Activated CD4-positive, CD25-positive, alpha-beta regulatory T cell treated with anti-CD3 and anti-CD28 coated beads, Interleukin-2, amount 50 U/mL, for 24 hours (primary cell): ENCODE results near the gene DAG1.

Experiments
- ATAC-seq, 2 donors: fragments of 150-1000 bp; cut with Tn5 transposase; one replicate each; pipeline ENCODE4 v1.10.0; 2021; ENCODE audit warnings: mild to moderate bottlenecking in 1 of 2, moderate library complexity in 1 of 2

Gene DAG1

DNA sequence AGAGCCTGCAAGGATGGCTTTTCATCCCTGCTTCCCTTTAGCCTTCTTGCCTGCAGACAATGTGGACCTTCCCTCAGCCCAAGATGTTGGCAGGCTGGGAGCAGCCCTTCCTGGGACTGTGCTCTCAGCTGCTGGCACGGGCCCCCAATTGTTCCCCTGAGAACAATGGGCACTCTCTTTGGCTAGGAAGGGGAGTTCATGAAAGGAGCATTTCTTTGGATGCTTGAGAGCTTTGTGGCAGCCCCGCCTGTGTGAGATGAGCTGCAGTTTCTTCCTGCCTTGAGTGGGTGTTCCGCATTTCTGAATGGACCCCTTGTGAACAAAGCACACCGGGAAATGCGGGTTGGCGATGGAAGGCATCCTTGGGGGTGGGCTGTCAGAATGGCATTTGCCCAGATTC is 49.2 kb downstream of the DAG1 start:
- ATAC-seq, result no peak

- ATAC-seq, result no peak
Measured at GRCh38 chr3:49519916-49520385, 49.9 kb downstream of the DAG1 start.

DNA sequence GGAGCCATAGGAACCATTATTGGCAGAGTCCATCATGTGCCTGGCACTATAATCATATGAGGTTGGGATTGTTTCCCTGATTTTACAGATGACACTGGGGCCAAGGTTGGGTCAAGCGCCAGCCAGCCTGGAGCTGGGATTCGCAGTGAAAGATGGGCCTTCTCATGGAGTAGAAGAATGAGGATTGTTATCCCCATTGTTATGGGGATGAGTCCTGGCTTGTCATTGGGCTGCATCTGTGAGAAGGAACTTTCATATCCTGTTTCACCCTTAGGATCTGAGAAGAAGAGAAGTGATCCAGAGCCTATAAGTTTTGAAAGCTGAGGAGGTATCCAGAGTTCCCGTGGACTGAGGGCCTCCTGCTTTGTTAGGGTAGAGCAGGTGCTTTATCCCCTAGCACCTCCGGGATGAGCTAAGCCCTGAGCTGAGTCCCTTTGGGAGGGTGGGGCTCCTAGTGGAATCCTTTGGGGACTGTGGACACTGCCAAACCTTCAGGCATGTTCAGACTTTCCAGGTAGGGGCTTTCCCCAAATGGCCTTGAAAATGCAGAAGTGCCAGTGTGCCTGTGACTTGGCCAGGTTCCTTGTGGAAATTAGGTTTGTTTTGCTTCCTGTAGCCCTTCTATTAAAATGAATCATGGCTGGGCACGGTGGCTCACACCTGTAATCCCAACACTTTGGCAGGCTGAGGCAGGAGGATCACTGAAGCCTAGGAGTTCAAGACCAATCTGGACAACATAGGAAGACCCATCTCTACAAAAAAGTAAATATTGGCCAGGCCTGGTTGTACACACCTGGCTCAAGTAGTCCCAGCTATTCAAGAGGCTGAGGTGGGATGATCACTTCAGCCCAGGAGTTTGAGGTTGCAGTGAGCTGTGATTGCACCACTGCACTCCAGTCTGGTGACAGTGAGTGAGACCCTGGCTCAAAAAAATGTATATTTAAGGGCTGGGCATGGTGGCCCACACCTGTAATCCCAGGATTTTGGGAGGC is 54.0 kb downstream of the DAG1 start:
- no peak for ATAC-seq

DNA sequence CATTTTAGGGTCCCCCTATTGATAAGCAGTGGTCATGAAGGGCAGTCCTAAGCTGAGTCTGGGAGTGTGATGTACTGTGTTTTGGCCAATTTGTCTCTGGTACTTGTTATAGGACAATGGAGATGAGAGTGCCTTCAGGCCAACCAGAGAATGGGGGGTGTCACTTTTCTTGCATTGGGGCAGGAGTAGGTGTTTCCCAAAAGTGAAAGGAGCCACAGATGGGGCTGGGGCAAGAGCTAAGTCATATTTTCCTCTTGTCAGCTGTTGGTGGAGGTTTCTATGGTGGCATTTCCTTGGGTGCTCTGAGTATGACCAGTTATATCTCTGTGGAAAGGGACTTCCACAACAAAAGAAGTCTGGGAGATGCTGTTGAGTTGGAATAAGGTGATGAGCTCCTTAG is 59.5 kb downstream of the DAG1 start:
- peak; percentile 30 to 58 for ATAC-seq

DNA sequence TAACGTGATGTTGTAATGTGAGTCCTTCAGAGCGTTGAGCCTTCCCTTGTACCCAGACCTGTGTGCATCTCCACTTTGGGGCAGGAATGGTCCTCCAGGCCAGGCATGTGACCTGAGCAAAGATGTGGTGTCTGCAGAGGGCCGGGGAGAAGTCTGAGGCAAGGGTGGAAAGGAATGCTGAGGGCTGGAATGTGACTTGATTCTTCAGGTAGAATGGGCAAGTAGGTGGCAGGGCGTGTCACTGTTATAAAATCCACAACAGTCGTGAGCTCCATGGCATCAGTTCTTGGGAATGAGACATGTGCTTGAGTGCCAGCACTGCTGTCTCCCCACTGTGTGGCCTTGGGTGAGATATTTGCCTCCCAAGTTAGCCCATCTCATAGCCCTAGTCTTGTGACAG is 60.2 kb downstream of the DAG1 start:
- ATAC-seq, result no peak

GRCh38 chr3:49530701-49531100 is 60.6 kb downstream of the DAG1 start:
- no peak for ATAC-seq

DNA sequence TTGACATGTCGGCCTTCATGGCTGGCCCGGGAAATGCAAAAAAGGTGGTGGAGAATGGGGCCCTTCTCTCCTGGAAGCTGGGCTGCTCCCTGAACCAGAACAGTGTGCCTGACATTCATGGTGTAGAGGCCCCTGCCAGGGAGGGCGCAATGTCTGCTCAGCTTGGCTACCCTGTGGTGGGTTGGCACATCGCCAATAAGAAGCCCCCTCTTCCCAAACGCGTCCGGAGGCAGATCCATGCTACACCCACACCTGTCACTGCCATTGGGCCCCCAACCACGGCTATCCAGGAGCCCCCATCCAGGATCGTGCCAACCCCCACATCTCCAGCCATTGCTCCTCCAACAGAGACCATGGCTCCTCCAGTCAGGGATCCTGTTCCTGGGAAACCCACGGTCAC is 61.2 kb downstream of the DAG1 start:
- no peak for ATAC-seq

DNA sequence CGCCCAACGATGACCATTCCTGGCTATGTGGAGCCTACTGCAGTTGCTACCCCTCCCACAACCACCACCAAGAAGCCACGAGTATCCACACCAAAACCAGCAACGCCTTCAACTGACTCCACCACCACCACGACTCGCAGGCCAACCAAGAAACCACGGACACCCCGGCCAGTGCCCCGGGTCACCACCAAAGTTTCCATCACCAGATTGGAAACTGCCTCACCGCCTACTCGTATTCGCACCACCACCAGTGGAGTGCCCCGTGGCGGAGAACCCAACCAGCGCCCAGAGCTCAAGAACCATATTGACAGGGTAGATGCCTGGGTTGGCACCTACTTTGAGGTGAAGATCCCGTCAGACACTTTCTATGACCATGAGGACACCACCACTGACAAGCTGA is 61.6 kb downstream of the DAG1 start:
- ATAC-seq, result no peak

DNA sequence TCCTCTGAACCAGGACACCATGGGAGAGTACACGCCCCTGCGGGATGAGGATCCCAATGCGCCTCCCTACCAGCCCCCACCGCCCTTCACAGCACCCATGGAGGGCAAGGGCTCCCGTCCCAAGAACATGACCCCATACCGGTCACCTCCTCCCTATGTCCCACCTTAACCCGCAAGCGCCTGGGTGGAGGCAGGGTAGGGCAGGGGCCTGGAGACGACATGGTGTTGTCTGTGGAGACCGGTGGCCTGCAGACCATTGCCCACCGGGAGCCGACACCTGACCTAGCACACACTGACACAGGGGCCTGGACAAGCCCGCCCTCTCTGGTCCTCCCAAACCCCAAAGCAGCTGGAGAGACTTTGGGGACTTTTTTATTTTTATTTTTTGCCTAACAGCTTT is 63.0 kb downstream of the DAG1 start:
- no peak for ATAC-seq

GRCh38 chr3:49533786-49534519 is 63.9 kb downstream of the DAG1 start:
- ATAC-seq, result no peak

GRCh38 chr3:49534581-49535441 is 64.7 kb downstream of the DAG1 start:
- no peak for ATAC-seq

DNA sequence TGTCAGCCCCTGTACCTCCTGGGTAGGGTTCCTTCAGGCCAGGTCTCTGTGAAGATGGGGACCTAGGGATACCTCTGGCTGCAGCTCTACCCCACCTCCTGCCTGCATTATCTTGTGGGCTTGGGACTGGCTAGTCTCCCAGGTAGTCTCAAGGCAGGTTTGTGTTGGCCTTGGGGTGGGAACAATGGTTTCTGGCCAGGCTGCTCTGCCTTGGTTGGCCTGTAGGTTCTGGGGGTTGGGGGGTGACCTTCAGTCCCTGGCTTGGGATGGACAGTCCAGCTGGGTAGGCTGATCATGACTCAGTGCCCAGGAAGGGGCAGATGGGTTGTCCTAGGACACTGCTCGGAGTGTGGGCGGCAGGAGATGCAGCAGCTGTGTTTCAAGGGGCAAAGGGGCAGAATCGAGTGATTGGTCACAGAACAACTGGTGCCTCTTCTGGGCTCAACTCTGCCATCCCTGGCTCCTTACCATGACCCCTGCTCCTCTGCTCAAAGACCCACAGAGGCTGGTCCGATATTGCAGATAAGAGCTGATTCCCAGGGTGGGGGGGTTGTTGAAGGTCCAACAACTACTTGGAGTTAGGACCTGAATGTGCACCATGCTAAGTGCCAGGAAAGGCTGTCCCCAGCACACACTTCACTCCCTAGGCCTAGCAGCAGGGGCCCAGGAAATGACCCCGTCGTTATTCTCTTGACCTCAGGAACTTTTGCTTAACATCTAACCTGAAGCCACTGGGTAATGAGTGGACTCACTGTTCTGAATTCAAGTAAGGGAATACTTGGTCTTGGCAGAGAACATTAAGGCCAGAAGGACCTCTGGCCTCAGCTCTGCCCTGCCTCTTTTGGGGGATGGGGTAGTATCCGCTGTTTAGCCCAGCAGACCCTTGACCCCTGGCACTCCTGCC is 66.2 kb downstream of the DAG1 start:
- ATAC-seq, result no peak

DNA sequence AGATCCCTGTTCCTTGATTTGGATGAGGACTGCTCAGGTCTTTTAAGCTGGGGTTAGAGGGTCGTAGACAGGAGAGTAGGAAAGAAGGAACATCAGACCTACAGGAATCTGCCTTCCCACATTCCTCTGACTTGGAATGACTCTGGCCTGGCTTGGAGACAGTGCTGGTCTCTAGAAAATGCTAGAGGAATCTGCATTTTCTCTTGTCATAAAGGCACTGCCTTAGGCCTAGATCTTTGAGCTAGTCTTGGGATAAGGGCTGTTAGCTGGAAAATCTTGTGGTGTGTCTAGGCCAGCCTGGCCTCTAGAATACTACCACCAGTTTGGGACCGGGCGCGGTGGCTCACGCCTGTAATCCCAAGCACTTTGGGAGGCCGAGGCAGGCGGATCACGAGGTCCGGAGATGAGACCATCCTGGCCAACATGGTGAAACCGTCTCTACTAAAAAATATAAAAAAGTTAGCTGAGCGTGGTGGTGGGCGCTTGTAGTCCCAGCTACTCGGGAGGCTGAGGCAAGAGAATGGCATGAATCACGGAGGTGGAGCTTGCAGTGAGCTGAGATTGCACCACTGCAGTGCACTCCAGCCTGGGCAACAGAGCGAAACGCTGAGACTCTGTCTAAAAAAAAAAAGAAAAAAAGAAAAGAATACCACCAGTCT is 66.9 kb downstream of the DAG1 start:
- ATAC-seq, result no peak

DNA sequence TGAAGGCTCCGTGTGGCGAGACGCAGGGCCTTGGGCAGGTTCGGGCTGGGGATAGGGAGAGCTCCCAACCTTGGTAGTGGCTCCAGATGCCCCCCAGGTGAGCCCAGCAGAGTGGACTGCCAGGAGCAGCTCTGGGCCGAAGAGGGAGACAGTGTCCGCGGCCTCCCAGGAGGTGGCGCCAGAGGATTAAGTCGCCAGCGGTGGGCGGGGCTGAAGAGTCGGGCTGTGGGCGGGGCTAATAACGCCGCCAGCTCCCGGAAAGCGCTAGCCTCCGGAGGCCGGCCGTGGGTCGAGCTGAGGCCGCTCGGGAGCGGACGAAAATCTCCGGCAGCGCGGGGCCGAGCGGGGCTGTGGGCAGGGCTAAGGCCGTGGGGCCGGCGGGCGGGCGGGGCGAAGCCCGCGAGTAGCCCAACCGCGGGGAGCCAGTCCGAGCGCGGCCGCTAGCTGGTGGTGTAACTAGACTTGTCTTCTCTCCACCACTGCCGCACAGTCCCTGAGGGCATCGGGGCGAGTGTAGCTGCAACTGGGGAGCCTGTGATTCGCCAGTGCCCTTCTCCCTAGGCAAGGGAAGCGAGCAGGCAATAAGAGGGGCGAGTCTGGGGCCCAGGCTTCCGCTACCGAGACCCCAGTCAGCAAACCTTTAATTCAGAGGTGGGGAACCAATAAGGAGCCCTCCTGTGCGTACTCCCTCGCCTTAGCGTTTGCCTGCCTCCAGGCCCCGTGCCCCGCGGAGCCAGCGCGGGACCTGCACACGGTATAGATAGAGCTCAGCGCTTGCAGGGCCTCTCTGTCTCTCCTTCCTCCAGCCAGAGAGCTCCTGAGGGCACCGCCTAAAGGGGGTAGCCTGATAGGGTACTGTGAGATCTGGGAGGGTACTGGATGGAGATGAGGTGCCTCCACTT is 69.8 kb downstream of the DAG1 start:
- ATAC-seq, result peak; percentile 87 to 89

DNA sequence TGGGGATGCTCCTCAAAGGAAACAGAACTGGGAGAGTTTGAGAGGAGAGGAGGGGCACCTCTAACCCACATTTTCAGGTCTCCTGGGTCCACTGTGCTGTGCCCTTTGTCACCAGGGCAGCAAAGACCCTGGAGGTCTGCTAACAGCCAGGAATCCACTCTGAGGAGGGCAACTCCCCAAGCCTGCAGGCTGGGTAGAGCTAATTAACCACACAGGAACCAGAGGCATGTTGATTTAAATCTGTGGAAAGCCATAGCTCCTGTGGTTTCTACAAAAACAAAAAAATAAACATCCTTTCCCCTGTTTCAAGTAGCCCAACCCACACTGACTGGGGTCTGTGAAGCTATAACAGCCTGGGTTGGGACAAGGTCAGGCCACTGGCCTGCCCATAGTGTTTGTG is 82.0 kb downstream of the DAG1 start:
- no peak for ATAC-seq

- no peak for ATAC-seq
Measured at GRCh38 chr3:49553324-49553691, 83.2 kb downstream of the DAG1 start.

DNA sequence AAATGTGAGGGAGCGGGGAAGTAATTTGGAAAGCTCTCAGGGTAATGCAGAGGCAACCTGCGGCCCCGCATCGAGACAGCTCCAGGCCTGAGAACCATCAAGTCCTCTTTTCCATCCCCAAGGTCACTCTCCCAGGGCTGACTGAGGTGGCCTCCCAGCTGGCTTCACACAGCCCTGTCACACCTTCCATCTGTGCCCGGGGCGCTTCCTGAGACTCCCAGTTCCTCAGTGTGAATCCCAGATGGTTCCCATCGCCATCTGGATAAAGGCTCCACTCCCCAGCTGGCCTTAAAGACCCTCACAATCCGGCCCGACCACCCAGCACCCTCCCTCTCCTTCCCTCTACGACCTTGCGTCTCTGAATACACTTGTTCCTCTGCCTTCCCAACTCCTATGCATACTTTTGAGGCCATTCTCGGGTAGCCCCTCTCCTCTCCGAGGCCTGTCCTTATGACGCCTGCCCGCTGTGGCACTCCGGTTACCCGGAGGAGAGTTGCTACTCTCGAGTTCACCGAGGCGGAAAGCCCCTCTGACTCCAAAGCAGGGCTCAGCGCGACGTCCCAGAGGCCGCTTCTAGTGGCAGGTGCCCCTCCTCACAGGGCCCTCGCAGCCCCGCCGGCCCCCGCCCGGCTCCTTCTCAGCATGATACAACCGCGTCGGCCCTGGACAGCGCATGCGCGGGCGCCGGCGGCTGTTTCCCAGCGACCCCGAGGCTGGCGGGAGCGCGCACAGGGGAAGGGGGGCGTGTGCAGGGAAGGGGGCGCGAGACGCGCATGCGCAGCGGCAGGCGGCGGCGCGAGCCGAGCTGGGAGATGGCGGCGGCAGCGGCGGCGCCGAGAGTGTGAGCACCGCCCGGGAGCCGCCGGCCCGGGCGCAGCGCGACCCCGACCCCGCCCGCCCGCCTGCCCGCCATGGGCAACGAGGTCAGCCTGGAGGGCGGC is 83.9 kb downstream of the DAG1 start, which contains the start of gene BSN:
TSS of gene BSN (plus strand) at position 786 of the 941 bp plus-strand sequence. CDS start at position 912, 126 bp downstream.
- peak; percentile 84 to 87 for ATAC-seq

DNA sequence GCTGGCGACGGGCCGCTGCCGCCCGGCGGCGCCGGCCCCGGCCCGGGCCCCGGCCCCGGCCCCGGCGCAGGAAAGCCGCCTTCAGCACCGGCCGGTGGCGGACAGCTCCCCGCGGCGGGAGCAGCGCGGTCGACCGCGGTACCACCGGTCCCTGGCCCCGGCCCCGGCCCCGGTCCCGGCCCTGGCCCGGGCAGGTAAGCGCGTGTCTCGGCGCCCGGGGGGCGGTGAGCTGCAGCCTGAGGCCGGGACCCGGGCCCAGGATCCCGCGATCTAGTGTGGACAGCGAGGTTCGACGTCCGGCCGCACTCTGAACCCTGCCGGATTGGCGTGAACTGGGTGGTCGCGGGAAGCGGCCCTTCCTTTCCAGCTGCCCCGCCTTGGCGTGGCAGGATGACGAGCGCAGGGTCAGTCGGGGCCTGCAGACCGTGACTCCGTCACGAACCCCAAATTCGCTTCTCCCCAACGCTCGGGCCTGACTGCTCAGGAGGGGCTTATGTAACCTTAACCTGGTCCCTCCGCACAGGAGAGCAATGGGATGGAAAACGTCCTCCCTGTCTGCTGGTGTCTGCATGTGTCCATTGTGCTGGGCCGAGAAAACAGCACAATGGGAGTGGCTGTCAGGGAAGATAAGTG is 84.7 kb downstream of the DAG1 start:
- peak; percentile 69 to 70 for ATAC-seq
